Stomach (tissue), 4 donors: ENCODE measurements around the gene CDH12.

Experiments used
- CTCF ChIP-seq, 7 experiments: fragments of 450-650 bp in 4 of 7; fragments of 200-600 bp in 3 of 7; sonication (generic) in 3 of 7; IDR thresholded peaks; one replicate each; pipeline ENCODE4 v1.5.1; 2016 to 2019; ENCODE audit warnings: antibody characterized with exemption in 7 of 7, control low read depth in 2 of 7, mild to moderate bottlenecking in 1 of 7
- EP300 ChIP-seq: sonication (generic); formaldehyde crosslinking; IDR thresholded peaks from one replicate; pipeline ENCODE4 v1.6.1; 2017; ENCODE audit warnings: antibody characterized with exemption
- POLR2A ChIP-seq, 4 donors: fragments of 450-650 bp; IDR thresholded peaks; one replicate each; pipeline ENCODE4 v1.6.1; 2016; ENCODE audit warnings: antibody characterized with exemption in 4 of 4, control low read depth in 2 of 4, mild to moderate bottlenecking in 1 of 4, moderate library complexity in 1 of 4
- POLR2AphosphoS5 ChIP-seq, 3 donors: sonication (generic); formaldehyde crosslinking; IDR thresholded peaks; one replicate each; pipeline ENCODE4 v1.6.1; 2016; ENCODE audit warnings: antibody characterized with exemption in 3 of 3

DNA sequence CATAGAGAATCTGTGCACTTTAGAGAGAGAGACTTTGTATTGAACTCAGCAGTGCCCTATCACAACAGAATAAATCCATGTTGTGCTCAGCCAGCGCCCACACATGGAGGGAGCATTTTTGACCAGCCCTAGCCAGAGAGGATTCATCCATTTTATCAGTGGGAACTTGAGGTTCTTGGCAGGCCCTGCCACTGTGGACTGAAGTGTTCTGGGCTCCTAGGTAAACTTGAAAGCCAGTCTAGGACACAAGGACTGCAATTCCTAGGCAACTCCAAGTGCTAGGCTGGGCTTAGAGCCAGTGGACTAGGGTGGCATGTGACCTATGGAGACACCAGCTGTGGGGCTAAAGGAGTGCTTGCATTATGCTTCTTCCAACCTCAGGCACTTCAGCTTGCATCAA lies 523.5 kb downstream of the CDH12 start:
- TF ChIP-seq CTCF (IDR thresholded peaks at IDR 0.05), result no peak
- TF ChIP-seq POLR2AphosphoS5 (IDR thresholded peaks at IDR 0.05), result no peak
- no peak for TF ChIP-seq POLR2A (IDR thresholded peaks at IDR 0.05)
- no peak for TF ChIP-seq EP300
